ENCODE results near the gene ASGR2.
"Not testable (repeated sequence)": the region's sequence is repeated elsewhere in the genome, so short reads cannot be mapped to it uniquely, and the experiment has no call there.

The ASGR2 gene

DNA sequence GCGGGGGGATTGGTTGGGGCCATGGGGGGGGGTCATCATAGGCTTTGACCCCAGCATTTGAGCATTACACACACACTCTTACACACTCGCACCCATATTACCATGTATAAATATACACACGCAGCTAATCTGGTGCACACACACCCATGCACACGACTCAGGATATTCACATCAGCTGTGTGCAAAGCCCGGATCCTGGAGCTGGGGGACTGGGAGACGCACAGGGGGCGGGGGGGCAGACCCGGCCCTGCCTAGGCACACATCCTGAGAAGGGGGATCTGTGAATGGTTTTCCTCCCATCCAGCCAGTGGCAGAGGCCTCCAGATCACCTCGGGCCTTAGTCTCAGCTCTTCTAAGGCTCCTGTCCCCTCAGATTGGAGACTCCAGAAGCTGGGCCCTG, 5.6 kb downstream of the ASGR2 start:
- no peak for DNase-seq (ENCODE audit: low spot score)
- TF ChIP-seq, protein P1, sequence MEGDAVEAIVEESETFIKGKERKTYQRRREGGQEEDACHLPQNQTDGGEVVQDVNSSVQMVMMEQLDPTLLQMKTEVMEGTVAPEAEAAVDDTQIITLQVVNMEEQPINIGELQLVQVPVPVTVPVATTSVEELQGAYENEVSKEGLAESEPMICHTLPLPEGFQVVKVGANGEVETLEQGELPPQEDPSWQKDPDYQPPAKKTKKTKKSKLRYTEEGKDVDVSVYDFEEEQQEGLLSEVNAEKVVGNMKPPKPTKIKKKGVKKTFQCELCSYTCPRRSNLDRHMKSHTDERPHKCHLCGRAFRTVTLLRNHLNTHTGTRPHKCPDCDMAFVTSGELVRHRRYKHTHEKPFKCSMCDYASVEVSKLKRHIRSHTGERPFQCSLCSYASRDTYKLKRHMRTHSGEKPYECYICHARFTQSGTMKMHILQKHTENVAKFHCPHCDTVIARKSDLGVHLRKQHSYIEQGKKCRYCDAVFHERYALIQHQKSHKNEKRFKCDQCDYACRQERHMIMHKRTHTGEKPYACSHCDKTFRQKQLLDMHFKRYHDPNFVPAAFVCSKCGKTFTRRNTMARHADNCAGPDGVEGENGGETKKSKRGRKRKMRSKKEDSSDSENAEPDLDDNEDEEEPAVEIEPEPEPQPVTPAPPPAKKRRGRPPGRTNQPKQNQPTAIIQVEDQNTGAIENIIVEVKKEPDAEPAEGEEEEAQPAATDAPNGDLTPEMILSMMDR (IDR thresholded peaks at IDR 0.05; ENCODE audit: extremely low read depth, insufficient read depth, missing control alignments): no peak
- in situ Hi-C loops (cut with MboI; ENCODE audit: low pct_unique_long_range_greater_than_20kb, low sequenced_read_pairs, unreplicated experiment): no loop called here

DNA sequence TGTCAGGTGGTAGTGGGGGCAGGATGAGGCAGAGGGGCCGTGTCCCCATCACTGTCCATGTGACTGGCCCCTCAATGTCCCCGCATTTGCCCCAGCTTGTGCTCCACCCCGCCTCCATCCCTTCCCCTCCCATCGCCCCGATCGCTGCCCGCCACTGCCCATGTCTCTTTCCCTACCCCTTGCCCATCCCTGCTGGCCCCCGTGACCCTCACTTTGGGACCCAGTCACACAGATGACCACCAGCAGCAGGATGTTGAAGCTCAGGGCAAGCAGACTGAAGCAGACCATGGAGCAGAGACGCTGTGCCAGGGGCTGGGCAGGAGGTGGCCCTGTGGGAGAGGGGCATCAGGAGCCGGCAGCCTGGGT, 6.1 kb downstream of the ASGR2 start:
- in situ Hi-C loops (cut with MboI; ENCODE audit: low pct_unique_long_range_greater_than_20kb, low sequenced_read_pairs, unreplicated experiment): no loop called here
- TF ChIP-seq, protein P1 (IDR thresholded peaks at IDR 0.05; ENCODE audit: extremely low read depth, insufficient read depth, missing control alignments): no peak
- no peak for DNase-seq (ENCODE audit: low spot score)

DNA sequence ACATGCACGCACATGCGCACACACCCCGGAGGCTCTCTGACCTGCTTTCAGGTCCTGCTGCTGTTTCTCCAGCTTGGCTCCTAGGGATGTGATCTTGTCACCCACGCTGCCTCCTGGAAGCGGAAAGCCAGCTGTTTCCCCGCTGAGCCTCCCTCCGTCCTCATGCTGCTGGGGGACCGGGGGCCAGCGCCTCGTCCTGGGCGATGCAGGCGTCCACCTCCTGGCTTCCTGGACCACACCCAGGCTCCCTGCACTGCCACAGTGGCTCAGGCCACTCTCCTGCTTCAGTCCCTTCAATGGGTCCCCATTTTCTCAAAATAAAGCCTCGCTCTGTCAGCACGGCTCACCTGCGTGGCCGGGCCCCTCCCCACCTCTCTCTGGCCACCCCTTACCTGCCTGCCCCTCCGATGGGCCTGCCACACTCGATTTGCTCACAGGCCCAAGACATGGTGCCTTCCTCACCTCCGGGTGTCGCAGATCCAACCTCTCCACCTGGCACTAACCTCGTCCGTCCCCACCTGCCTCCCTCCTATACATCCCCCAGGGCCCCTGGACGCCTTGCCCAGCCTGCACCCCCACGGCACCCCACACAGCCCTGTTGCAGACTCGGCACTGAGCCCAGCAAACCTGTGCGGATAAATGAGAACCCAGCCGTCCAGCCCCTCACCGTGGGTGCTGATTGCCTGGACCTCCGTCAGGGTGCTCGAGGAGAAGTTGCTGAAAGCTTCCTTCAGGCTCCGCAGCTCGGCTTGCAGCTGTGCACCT, 6.6 kb downstream of the ASGR2 start:
- in situ Hi-C loops (cut with MboI; ENCODE audit: low pct_unique_long_range_greater_than_20kb, low sequenced_read_pairs, unreplicated experiment): no loop called here
- DNase-seq (ENCODE audit: low spot score): no peak
- TF ChIP-seq, protein P1 (IDR thresholded peaks at IDR 0.05; ENCODE audit: extremely low read depth, insufficient read depth, missing control alignments): no peak

DNA sequence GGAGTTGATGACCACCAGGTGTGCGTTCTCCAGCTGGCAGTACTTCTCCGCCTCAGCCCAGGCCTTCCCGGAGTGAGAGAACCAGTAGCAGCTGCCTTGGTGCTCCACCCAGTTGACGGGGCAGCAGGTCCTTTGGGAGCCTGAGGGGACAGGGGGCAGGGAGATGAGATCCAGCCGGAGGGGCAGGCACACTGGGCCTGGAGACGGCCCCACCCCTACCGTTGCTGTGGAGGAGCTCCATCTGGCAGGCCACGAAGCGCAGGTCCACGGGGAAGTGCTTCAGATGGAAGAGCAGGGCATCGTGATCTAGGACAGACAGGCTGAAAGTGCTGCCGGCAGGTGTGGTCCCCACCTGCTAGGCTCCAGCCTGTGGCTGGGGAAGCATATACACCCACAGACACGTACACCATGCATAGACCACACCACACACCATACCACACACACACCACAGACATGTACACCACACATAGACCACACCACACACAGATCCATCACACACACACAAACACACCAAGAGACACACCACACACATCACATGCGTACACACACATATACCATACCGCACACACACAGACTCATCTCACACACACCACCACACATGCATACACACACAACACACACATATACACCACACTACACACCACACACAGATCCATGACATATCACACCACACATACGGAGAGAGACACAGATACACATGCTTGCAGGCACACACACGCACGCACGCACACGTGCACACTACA, 7.4 kb downstream of the ASGR2 start:
- TF ChIP-seq, protein P1 (IDR thresholded peaks at IDR 0.05; ENCODE audit: extremely low read depth, insufficient read depth, missing control alignments): no peak
- in situ Hi-C loops (cut with MboI; ENCODE audit: low pct_unique_long_range_greater_than_20kb, low sequenced_read_pairs, unreplicated experiment): no loop called here
- no peak for DNase-seq (ENCODE audit: low spot score)

DNA sequence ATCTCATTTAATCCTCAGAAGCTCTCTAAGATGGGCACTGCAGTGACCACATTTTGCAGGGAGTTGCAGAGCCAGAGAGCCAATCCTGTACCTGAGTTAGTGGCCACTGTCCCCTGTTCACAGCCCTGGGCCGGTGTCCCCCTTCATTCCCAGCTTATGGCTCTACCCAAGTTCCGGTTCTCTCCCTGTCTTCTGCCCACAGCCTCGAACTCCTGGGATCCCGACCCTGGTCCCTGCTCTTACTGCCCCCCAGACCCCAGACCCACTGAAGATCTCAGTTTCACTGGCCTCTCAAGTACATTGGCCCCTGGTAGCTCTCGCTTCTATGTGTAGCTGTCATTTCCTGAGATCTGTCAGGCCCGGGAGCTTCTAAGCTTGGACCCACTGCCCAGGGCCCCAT, 12.2 kb downstream of the ASGR2 start:
- in situ Hi-C loops (cut with MboI; ENCODE audit: low pct_unique_long_range_greater_than_20kb, low sequenced_read_pairs, unreplicated experiment): no loop called here
- DNase-seq (ENCODE audit: low spot score): peak; percentile 15
- TF ChIP-seq, protein P1 (IDR thresholded peaks at IDR 0.05; ENCODE audit: extremely low read depth, insufficient read depth, missing control alignments): no peak

DNA sequence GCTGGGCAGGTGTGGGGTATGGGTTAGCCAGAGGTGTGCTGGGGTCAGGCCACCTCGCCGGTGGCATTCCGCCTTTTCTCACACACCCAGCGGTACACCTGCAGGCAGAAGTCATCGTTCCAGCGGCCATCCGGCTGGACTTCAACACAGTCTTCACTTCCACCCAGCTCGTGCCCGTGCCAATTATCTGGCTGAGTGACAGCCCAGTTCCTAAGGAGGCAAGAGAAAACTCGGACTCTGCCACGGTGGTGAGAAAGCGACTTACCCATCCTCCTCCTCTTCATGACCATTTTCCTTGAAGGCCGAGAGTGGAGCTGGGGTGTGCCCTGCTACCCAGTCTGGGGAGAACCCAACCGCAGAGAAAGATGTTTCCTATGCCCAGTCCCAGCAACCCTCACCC, 13.1 kb downstream of the ASGR2 start:
- in situ Hi-C loops (cut with MboI; ENCODE audit: low pct_unique_long_range_greater_than_20kb, low sequenced_read_pairs, unreplicated experiment): no loop called here
- TF ChIP-seq, protein P1 (IDR thresholded peaks at IDR 0.05; ENCODE audit: extremely low read depth, insufficient read depth, missing control alignments): no peak
- no peak for DNase-seq (ENCODE audit: low spot score)

DNA sequence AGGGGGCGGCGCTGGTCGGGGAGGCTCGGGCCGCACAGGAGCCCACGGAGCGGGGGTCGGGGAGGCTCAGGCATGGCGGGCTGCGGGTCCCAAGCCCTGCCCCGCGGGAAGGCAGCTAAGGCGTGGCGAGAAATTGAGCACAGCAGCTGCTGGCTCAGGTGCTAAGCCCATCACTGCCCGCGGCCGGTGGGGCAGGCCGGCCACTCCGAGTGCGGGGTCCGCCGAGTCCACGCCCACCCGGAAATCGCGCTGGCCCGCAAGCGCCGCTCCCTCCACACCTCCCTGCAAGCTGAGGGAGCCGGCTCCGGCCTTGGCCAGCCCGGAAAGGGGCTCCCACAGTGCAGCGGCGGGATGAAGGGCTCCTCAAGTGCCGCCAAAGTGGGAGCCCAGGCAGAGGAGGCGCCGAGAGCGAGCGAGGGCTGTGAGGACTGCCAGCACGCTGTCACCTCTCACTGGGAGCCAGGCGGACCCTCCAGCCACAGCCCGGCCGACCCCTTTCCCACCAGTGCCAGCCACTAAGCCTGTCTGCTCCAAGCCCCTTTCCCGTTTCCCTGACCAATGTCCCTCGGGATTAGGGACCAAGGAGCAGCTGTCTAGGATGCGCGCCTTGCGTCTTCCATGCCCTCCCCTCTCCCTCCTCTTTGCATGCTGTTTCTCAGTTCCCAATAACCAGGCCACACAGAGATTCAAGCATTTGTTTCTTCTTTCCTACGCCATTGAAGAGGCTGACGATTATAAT, 13.8 kb downstream of the ASGR2 start:
- DNase-seq (ENCODE audit: low spot score); in situ Hi-C loops (cut with MboI; ENCODE audit: low pct_unique_long_range_greater_than_20kb, low sequenced_read_pairs, unreplicated experiment): not testable (repeated sequence)

Data from GM13977 (cell line).